Left lung (tissue), 10 donors: Measurements from ENCODE around the gene AOPEP. TPM values are rescaled to one million over a fixed set of nuclear protein-coding genes. Genes with fewer than 3 reads are reported as not detected.

Experiments
- ATAC-seq: fragments of 200-7000 bp; cut with Tn5 transposase; one replicate; pipeline ENCODE4 v1.9.1; 2020; ENCODE audit warnings: moderate library complexity
- DNase-seq, 4 donors: peaks; one replicate each; pipeline ENCODE4 v3.0.0-alpha.2; 2013 to 2020
- H3K27ac ChIP-seq, 2 donors: fragments of 200-600 bp; sonication (generic) in 1 of 2; one replicate each; pipeline versions ENCODE4 v1.5.0 to v1.8.0; 2020 to 2021
- H3K27me3 ChIP-seq, 2 donors: fragments of 200-600 bp; sonication (generic) in 1 of 2; one replicate each; pipeline versions ENCODE4 v1.5.0 to v1.8.0; 2020 to 2021
- H3K36me3 ChIP-seq, 2 donors: fragments of 200-600 bp; sonication (generic) in 1 of 2; one replicate each; pipeline versions ENCODE4 v1.5.0 to v1.8.0; 2020 to 2021
- H3K4me1 ChIP-seq, 2 donors: fragments of 200-600 bp; one replicate each; pipeline ENCODE4 v1.8.0; 2021
- H3K4me3 ChIP-seq, 2 donors: fragments of 200-600 bp; sonication (generic) in 1 of 2; one replicate each; pipeline versions ENCODE4 v1.5.0 to v1.8.0; 2020 to 2021; ENCODE audit warnings: mild to moderate bottlenecking in 1 of 2
- H3K9me3 ChIP-seq, 2 donors: fragments of 200-600 bp; sonication (generic) in 1 of 2; one replicate each; pipeline versions ENCODE4 v1.5.0 to v1.8.0; 2020 to 2021
- CTCF ChIP-seq, 2 donors: fragments of 200-600 bp; sonication (generic) in 1 of 2; IDR thresholded peaks; one replicate each; pipeline versions ENCODE4 v1.5.0 to v1.8.0; 2021; ENCODE audit warnings: antibody characterized with exemption in 2 of 2
- intact Hi-C, 2 donors: fragments of 100-400 bp; cut with DNase I; formaldehyde crosslinking; loops; one replicate each; pipeline versions ENCODE4 v1.11.2 to v1.14.2; 2022
- polyA plus RNA-seq, 6 donors: library from polyadenylated mRNA; unstranded; fragments of 120-200 nt; gene quantifications; one replicate each; pipeline ENCODE4 v1.2.1, GENCODE V29; 2013; ENCODE audit not compliant: insufficient read length in 6 of 6
- total RNA-seq, 2 donors: library from RNA; stranded (reverse); fragmentation: NEBNext Ultra II Directional; extraction: Animal tissue kit (Norgen Biotek cat#: 25700); gene quantifications; one replicate each; pipeline ENCODE4 v1.2.1, GENCODE V29; 2021
- donor health status: DM: no; HTN: yes; CAD: no.
- donor health status: DM: no; HTN: no; CAD: no.

AOPEP gene
- total and polyA plus RNA-seq, 8 donors = 32.5 to 83.2 (median 39.9) TPM

- no peaks in the 10 kb centered on the region for H3K4me1 ChIP-seq
- peaks cover 0 to 3% of the 10 kb centered on the region in 2 donors for H3K36me3 ChIP-seq
- no peaks in the 10 kb centered on the region for H3K27me3 ChIP-seq
- TF ChIP-seq CTCF (IDR thresholded peaks at IDR 0.05) = no peak
- intact Hi-C loops = no loop called here
- no peaks in the 10 kb centered on the region for H3K9me3 ChIP-seq
- no peak overlapping the region for H3K27ac ChIP-seq
- ATAC-seq (no peak), DNase-seq (peak in 2 of 4 donors; percentile 48 to 68)
- H3K4me3 ChIP-seq = no peak overlapping the region
These were observed 46.3 kb downstream of the AOPEP start for GRCh38 chr9:94772639-94773303.

GRCh38 chr9:94773655-94774054, 47.2 kb downstream of the AOPEP start:
- H3K4me3 ChIP-seq = no peak overlapping the region
- H3K9me3 ChIP-seq = no peaks in the 10 kb centered on the region
- ATAC-seq = no peak
- H3K27ac ChIP-seq = no peak overlapping the region
- no peaks in the 10 kb centered on the region for H3K4me1 ChIP-seq
- intact Hi-C loops = no loop called here
- H3K27me3 ChIP-seq = no peaks in the 10 kb centered on the region
- no peak for DNase-seq
- peaks cover 0 to 3% of the 10 kb centered on the region in 2 donors for H3K36me3 ChIP-seq
- TF ChIP-seq CTCF (IDR thresholded peaks at IDR 0.05) = no peak

GRCh38 chr9:94778013-94778412, 51.5 kb downstream of the AOPEP start:
- intact Hi-C loops = no loop called here
- Histone ChIP-seq H3K4me1 (peaks cover 0 to 4% of the 10 kb centered on the region in 2 donors), H3K27ac (no peak overlapping the region), H3K9me3 (no peaks in the 10 kb centered on the region), H3K36me3 (peaks cover 0 to 3% of the 10 kb centered on the region in 2 donors), H3K4me3 (no peak overlapping the region), H3K27me3 (no peaks in the 10 kb centered on the region)
- DNase-seq = peak in 1 of 4 donors; percentile 28
- peak; percentile 60 for ATAC-seq
- TF ChIP-seq CTCF (IDR thresholded peaks at IDR 0.05) = no peak

- no peak overlapping the region for H3K27ac ChIP-seq
- peaks cover 4 to 8% of the 10 kb centered on the region in 2 donors for H3K4me1 ChIP-seq
- no peaks in the 10 kb centered on the region for H3K27me3 ChIP-seq
- no peaks in the 10 kb centered on the region for H3K36me3 ChIP-seq
- no peak for TF ChIP-seq CTCF (IDR thresholded peaks at IDR 0.05)
- H3K4me3 ChIP-seq = no peak overlapping the region
- ATAC-seq = no peak
- H3K9me3 ChIP-seq = no peaks in the 10 kb centered on the region
- intact Hi-C loops = no loop called here
- no peak for DNase-seq
These were observed 52.5 kb downstream of the AOPEP start for GRCh38 chr9:94779031-94779430.

- H3K27ac ChIP-seq = no peak overlapping the region
- intact Hi-C loops = no loop called here
These were observed 53.3 kb downstream of the AOPEP start for GRCh38 chr9:94779693-94780290.

More at GRCh38 chr9:94779693-94780290, 53.3 kb downstream of the AOPEP start:
- ATAC-seq = no peak
- no peak for TF ChIP-seq CTCF (IDR thresholded peaks at IDR 0.05)
- Histone ChIP-seq H3K4me3 (no peak overlapping the region), H3K36me3 (no peaks in the 10 kb centered on the region), H3K9me3 (no peaks in the 10 kb centered on the region), H3K27me3 (no peaks in the 10 kb centered on the region), H3K4me1 (peaks cover 4 to 8% of the 10 kb centered on the region in 2 donors)
- DNase-seq = no peak
